HG02938 (cell line): ENCODE data around the gene NBEA.
"Not testable (repeated sequence)": the region's sequence is repeated elsewhere in the genome, so short reads cannot be mapped to it uniquely, and the experiment has no call there.

Source experiments
- ATAC-seq: cut with Tn5 transposase; IDR thresholded peaks from one replicate; pipeline ENCODE4 v1.9.1; 2021; ENCODE audit warnings: mild to moderate bottlenecking, moderate library complexity; ENCODE audit not compliant: unreplicated experiment

NBEA gene

GRCh38 chr13:35621989-35622388 lies 679.9 kb downstream of the NBEA start:
- ATAC-seq = no peak

GRCh38 chr13:35629026-35629425 lies 687.0 kb downstream of the NBEA start:
- ATAC-seq = no peak

- ATAC-seq = peak; percentile 93
These were observed 688.6 kb downstream of the NBEA start for GRCh38 chr13:35630551-35631275.

GRCh38 chr13:35631666-35632065 lies 689.6 kb downstream of the NBEA start:
- ATAC-seq = no peak

GRCh38 chr13:35643625-35644024 lies 701.6 kb downstream of the NBEA start:
- ATAC-seq = no peak

GRCh38 chr13:35646056-35646774 lies 704.1 kb downstream of the NBEA start:
- no peak for ATAC-seq

- ATAC-seq = no peak
These were observed 706.1 kb downstream of the NBEA start for GRCh38 chr13:35648201-35648600.

GRCh38 chr13:35649162-35649561 lies 707.1 kb downstream of the NBEA start:
- no peak for ATAC-seq

GRCh38 chr13:35659796-35660195 lies 717.7 kb downstream of the NBEA start:
- no peak for ATAC-seq

GRCh38 chr13:35664747-35665146 lies 722.7 kb downstream of the NBEA start:
- ATAC-seq = no peak

GRCh38 chr13:35669321-35669720 lies 727.3 kb downstream of the NBEA start:
- ATAC-seq = no peak

GRCh38 chr13:35672611-35673010 lies 730.5 kb downstream of the NBEA start:
- no peak for ATAC-seq

- no peak for ATAC-seq
These were observed 733.6 kb downstream of the NBEA start for GRCh38 chr13:35675651-35676050.

- ATAC-seq = not testable (repeated sequence)
These were observed 735.8 kb downstream of the NBEA start for GRCh38 chr13:35677863-35678262.

- no peak for ATAC-seq
These were observed 739.6 kb downstream of the NBEA start for GRCh38 chr13:35681685-35682084.

- ATAC-seq = no peak
These were observed 742.4 kb downstream of the NBEA start for GRCh38 chr13:35684432-35684831.

- no peak for ATAC-seq
These were observed 745.3 kb downstream of the NBEA start for GRCh38 chr13:35687336-35687735.

- ATAC-seq = no peak
These were observed 748.6 kb downstream of the NBEA start for GRCh38 chr13:35690581-35691207.

GRCh38 chr13:35693134-35693784 lies 751.2 kb downstream of the NBEA start:
- no peak for ATAC-seq

- ATAC-seq = no peak
These were observed 752.0 kb downstream of the NBEA start for GRCh38 chr13:35694031-35694430.
